T-helper 2 cell treated with Interferon-gamma antibody and Interleukin-4, amounts not matched to agents 100 ng/mL and 5 ng/mL, for 36 hours (primary cell): ENCODE data around the gene OR2M5. TPM values are rescaled to one million over a fixed set of nuclear protein-coding genes. Genes with fewer than 3 reads are reported as not detected.

Source experiments
- intact Hi-C: fragments of 100-400 bp; cut with micrococcal nuclease; formaldehyde crosslinking; loops from one replicate; pipeline ENCODE4 v1.15.1; 2023
- total RNA-seq: library from RNA; stranded (reverse); gene quantifications from 2 replicates; pipeline ENCODE4 v1.2.3, GENCODE V29; 2022

Gene OR2M5, protein sequence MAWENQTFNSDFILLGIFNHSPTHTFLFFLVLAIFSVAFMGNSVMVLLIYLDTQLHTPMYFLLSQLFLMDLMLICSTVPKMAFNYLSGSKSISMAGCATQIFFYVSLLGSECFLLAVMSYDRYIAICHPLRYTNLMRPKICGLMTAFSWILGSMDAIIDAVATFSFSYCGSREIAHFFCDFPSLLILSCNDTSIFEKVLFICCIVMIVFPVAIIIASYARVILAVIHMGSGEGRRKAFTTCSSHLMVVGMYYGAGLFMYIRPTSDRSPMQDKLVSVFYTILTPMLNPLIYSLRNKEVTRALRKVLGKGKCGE
- total RNA-seq: not detected in 2 replicates

GRCh38 chr1:248144513-248145198, at the start of gene OR2M5:
OR2M5 (plus strand) TSS chr1:248145148; CDS start chr1:248145148, 0 bp downstream.
- intact Hi-C loops: no loop called here

GRCh38 chr1:248098529-248098928, 46.4 kb upstream of the OR2M5 start:
- intact Hi-C loops: no loop called here

DNA sequence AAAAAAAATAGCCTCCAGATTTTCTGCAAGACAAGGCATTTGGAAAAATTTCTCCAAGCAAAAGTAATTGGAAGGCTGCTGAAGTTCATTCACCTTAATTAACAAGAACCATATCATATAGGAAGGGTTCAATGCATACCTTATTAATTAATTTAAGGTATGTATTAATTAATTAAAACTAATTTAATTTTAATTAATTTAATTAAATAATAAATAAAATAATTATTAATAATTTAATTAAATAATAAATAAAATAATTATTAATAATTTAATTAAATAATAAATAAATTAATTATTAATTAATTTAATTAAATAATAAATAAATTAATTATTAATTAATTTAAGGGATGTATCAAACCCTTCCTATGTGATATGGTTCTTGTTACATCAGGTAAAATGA, 42.1 kb upstream of the OR2M5 start:
- intact Hi-C loops: no loop called here

DNA sequence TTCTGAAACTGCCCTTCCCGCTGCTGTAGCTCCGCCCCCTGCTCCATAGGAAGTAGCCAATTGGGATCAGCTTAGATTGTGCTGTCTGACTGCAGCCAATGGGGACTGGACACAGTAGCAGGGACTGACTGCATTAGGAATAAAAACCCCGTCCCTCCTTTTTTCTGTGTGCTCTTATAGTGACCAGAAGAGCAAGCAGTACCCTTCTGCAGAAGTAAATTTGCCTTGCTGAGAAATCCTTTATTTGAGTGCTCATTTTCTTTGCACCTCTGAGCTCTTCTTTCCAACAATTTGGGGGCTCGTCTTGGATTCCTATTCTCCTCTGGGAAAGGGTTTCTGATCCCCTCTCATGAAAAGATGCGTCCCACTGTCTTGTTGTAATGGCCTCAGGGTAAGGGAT, 33.8 kb upstream of the OR2M5 start:
- intact Hi-C loops: no loop called here

GRCh38 chr1:248114890-248115289, 30.1 kb upstream of the OR2M5 start:
- intact Hi-C loops: no loop called here

GRCh38 chr1:248127653-248128052, 17.3 kb upstream of the OR2M5 start:
- intact Hi-C loops: no loop called here

GRCh38 chr1:248136811-248137210, 8.1 kb upstream of the OR2M5 start:
- intact Hi-C loops: no loop called here

DNA sequence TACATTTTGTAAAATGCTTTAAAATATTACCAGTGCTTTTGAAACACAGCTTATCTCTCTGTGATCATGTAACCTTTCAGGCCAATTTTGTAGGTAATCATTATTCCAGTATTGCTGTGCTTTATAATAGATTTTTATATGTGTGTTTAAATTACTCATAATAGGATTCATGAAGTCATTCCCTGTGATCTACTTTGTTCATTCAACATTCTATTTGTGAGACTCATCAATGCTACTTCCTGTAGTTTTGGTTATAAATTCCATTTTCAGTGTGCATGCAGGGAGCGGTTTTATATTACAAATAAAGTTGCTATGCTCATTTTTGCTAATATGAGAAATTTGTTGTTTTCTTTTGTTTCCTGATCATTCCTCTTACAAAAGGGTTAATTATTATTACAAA, 4.1 kb upstream of the OR2M5 start:
- intact Hi-C loops: no loop called here

- intact Hi-C loops: no loop called here
These were observed 1.6 kb upstream of the OR2M5 start for GRCh38 chr1:248143311-248143710.

- intact Hi-C loops: no loop called here
These were observed 7.3 kb downstream of the OR2M5 start for GRCh38 chr1:248152056-248152827.

DNA sequence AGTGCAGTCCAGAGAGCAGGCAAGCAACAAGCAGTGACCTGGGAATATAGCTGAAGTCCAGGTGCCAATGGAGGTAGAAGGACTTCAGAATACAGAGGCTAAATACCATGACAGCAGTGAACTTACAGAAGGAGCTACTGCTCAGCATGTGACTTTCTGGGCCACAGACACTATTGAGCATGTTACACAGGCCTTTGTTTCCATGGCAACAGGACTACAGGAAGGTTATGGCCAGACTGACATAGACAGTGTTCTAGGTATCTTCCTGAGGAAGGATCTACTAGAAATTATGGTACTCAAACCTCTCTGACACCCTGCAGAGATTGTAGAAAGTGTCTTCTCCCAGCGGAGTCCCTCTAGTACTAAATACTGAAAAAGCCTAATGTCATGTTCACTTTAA, 11.0 kb downstream of the OR2M5 start:
- intact Hi-C loops: no loop called here

DNA sequence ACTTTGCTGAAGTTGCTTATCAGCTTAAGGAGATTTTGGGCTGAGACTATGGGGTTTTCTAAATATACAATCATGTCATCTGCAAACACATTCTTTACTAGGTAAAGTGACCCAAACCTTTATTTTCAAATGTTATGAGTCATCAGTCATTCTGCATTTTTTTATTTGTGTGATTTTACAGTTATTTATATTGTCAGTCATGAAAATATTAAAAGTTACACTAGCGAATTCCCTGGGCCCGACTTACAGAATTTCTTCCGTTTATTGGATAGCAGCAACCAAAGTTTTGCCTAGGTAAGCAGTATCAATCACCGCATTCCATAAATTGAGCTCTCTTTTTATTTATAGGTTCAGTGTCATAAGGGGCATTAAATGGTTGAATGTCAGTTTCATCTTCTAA, 13.8 kb downstream of the OR2M5 start:
- intact Hi-C loops: no loop called here

GRCh38 chr1:248164031-248164430, 19.1 kb downstream of the OR2M5 start:
- intact Hi-C loops: no loop called here

DNA sequence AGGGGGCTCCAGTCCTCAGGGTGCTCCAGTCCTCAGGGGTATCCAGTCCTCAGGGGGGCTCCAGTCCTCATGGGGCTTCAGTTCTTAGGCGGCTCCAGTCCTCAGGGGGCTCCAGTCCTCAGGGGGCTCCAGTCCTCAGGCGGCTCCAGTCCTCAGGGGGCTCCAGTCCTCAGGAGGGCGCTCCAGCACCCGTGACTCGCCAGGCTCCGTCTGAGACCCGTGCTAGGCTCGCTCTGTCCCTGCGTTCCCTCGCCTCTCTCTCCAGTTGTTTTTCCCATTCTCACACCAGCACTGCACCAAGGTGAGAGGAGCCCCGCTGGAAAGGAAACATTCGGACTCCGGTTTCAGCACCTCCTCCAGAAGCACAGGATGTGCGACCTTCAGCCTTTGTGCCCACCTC, 20.2 kb downstream of the OR2M5 start:
- intact Hi-C loops: no loop called here

- intact Hi-C loops: no loop called here
These were observed 29.6 kb downstream of the OR2M5 start, which contains the start of gene OR2M2 for GRCh38 chr1:248174521-248174920. OR2M2 (plus strand) TSS chr1:248174821; CDS start chr1:248179986, 5,165 bp downstream.

DNA sequence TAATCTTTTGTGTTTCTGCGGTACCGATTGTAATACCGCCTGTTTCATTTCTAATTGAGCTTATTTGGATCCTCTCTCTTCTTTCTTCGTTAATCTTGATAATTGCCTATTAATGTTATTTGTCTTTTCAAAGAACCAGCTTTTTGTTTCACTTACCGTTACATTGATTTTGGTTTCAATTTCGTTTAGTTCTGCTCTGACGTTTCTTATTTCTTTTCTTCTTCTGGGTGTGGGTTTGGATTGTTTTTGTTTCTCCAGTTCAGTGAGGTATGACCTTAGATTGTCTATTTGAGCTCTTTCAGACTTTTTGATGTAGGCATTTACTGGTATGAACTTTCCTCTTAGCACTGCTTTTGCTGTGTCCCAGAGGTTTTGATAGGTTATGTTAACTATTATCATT, 39.0 kb downstream of the OR2M5 start:
- intact Hi-C loops: no loop called here

- intact Hi-C loops: no loop called here
These were observed 42.4 kb downstream of the OR2M5 start for GRCh38 chr1:248187363-248187762.

GRCh38 chr1:248189026-248189425, 44.1 kb downstream of the OR2M5 start:
- intact Hi-C loops: no loop called here

DNA sequence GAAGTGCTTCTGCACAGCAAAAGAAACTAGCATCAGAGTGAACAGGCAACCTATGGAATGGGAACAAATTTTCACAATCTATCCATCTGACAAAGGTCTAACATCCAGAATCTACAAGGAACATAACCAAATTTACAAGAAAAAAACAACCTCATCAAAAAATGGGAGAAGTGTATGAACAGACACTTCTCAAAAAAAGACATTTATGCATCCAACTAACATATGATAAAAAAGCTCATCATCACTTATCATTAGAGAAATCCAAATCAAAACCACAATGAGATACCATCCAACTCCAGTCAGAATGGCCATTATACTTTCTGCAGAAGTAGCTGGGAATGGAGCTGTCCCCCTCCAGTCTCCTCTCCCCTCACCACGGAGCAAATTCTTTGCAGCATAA, 49.2 kb downstream of the OR2M5 start:
- intact Hi-C loops: no loop called here
